ENCODE results near the gene TEX55. TPM values are rescaled to one million over a fixed set of nuclear protein-coding genes. Genes with fewer than 3 reads are reported as not detected.
"Not testable (repeated sequence)": the region's sequence is repeated elsewhere in the genome, so short reads cannot be mapped to it uniquely, and the experiment has no call there.

TEX55 gene
- total RNA-seq, 2 experiments from 2014 or later: not detected

GRCh38 chr3:119139360-119139759 lies 6.6 kb upstream of the TEX55 start:
- H3K4me3 Mint-ChIP-seq; H3K27me3 ChIP-seq (ENCODE audit: control insufficient read depth in 1 of 2, insufficient read depth in 2 of 2, low read length in 2 of 2); H3K27ac ChIP-seq (ENCODE audit: low read depth in 1 of 2, low read length in 2 of 2); H3K36me3 Mint-ChIP-seq (ENCODE audit: low read depth); H3K9me3 ChIP-seq (ENCODE audit: control insufficient read depth in 1 of 2, insufficient read depth in 1 of 2, low read length in 2 of 2); H3K4me1 Mint-ChIP-seq (ENCODE audit: low read depth); H3K4me3 ChIP-seq (ENCODE audit: low read length); H3K9me3 Mint-ChIP-seq; H3K27ac Mint-ChIP-seq; intact Hi-C loops (cut with DNase I, micrococcal nuclease); H3K4me1 ChIP-seq (ENCODE audit: insufficient read depth, low read length); POLR2A ChIA-PET; CTCF ChIA-PET; H3K27me3 Mint-ChIP-seq; ATAC-seq (ENCODE audit: poor library complexity); DNase-seq; H3K36me3 ChIP-seq (ENCODE audit: insufficient read depth, low read length): not testable (repeated sequence)

GRCh38 chr3:119140466-119140865 lies 5.5 kb upstream of the TEX55 start:
- Histone ChIP-seq H3K4me1 (ENCODE audit: insufficient read depth, low read length) (no peaks in the 10 kb centered on the region), H3K27me3 (ENCODE audit: control insufficient read depth in 1 of 2, insufficient read depth in 2 of 2, low read length in 2 of 2) (no peaks in the 10 kb centered on the region), H3K4me3 (ENCODE audit: low read length) (no peak overlapping the region), H3K36me3 (ENCODE audit: insufficient read depth, low read length) (no peaks in the 10 kb centered on the region), H3K9me3 (ENCODE audit: control insufficient read depth in 1 of 2, insufficient read depth in 1 of 2, low read length in 2 of 2) (no peaks in the 10 kb centered on the region), H3K27ac (ENCODE audit: low read depth in 1 of 2, low read length in 2 of 2) (no peak overlapping the region)
- Mint-ChIP-seq H3K36me3 (ENCODE audit: low read depth) (no peaks in the 10 kb centered on the region), H3K4me3 (no peak overlapping the region), H3K4me1 (ENCODE audit: low read depth) (no peaks in the 10 kb centered on the region), H3K9me3 (no peaks in the 10 kb centered on the region), H3K27me3 (no peaks in the 10 kb centered on the region), H3K27ac (no peak overlapping the region)
- intact Hi-C loops (cut with DNase I, micrococcal nuclease): no loop called here
- ChIA-PET CTCF (no interaction called here), POLR2A (no interaction called here)
- ATAC-seq (ENCODE audit: poor library complexity): no peak
- TF ChIP-seq CTCF (IDR thresholded peaks at IDR 0.05): no peak
- DNase-seq: no peak

GRCh38 chr3:119145128-119145499 lies 851 bp upstream of the TEX55 start:
- ChIA-PET CTCF (interaction anchor here (1.0 kb wide), 1 partner anchor 207 kb away, joined by 3 read pairs; no protein-coding TSS in a partner anchor), POLR2A (interaction anchor here (0.9 kb wide), 1 partner anchor 96 kb away, joined by 4 read pairs; the partner anchor contains the start of gene B4GALT4)
- Mint-ChIP-seq H3K27me3 (no peaks in the 10 kb centered on the region), H3K4me1 (ENCODE audit: low read depth) (no peaks in the 10 kb centered on the region), H3K9me3 (no peaks in the 10 kb centered on the region), H3K4me3 (no peak overlapping the region), H3K27ac (no peak overlapping the region), H3K36me3 (ENCODE audit: low read depth) (no peaks in the 10 kb centered on the region)
- intact Hi-C loops (cut with DNase I, micrococcal nuclease): loop anchor here (1.0 to 5.0 kb wide), 3 partner anchors 96 to 208 kb away; no protein-coding TSS in a partner anchor
- Histone ChIP-seq H3K36me3 (ENCODE audit: insufficient read depth, low read length) (no peaks in the 10 kb centered on the region), H3K27ac (ENCODE audit: low read depth in 1 of 2, low read length in 2 of 2) (no peak overlapping the region), H3K4me3 (ENCODE audit: low read length) (no peak overlapping the region), H3K9me3 (ENCODE audit: control insufficient read depth in 1 of 2, insufficient read depth in 1 of 2, low read length in 2 of 2) (no peaks in the 10 kb centered on the region), H3K27me3 (ENCODE audit: control insufficient read depth in 1 of 2, insufficient read depth in 2 of 2, low read length in 2 of 2) (no peaks in the 10 kb centered on the region), H3K4me1 (ENCODE audit: insufficient read depth, low read length) (no peaks in the 10 kb centered on the region)
- ATAC-seq (ENCODE audit: poor library complexity) (no peak), DNase-seq (no peak)
- no peak for TF ChIP-seq CTCF (IDR thresholded peaks at IDR 0.05)
